Breast epithelium (tissue), 4 donors: Measurements from ENCODE around the gene DNAH17. TPM values are rescaled to one million over a fixed set of nuclear protein-coding genes. Genes with fewer than 3 reads are reported as not detected.

Source experiments
- DNase-seq, 2 donors: peaks; one replicate each; pipeline ENCODE4 v3.0.0-alpha.2; 2019; ENCODE audit warnings: low spot score in 2 of 2
- H3K27ac ChIP-seq, 2 donors: fragments of 200-600 bp; sonication (generic) in 1 of 2; one replicate each; pipeline ENCODE4 v1.5.1; 2016 to 2019; ENCODE audit warnings: mild to moderate bottlenecking in 1 of 2
- H3K27me3 ChIP-seq, 2 donors: fragments of 200-600 bp; sonication (generic) in 1 of 2; one replicate each; pipeline versions ENCODE4 v1.5.1 to v1.6.0; 2017 to 2019; ENCODE audit warnings: control low read depth in 1 of 2, mild to moderate bottlenecking in 1 of 2
- H3K36me3 ChIP-seq: fragments of 200-600 bp; one replicate; pipeline ENCODE4 v1.5.1; 2019
- H3K4me1 ChIP-seq, 2 donors: fragments of 200-600 bp; sonication (generic); one replicate each; pipeline ENCODE4 v1.5.1; 2016 to 2019; ENCODE audit warnings: control low read depth in 1 of 2
- H3K4me3 ChIP-seq, 3 donors: fragments of 200-600 bp; sonication (generic); 1 replicate in 2 of 3; 2 replicates in 1 of 3; pipeline ENCODE4 v1.5.1; 2016 to 2019; ENCODE audit warnings: mild to moderate bottlenecking in 3 of 3, moderate library complexity in 2 of 3
- H3K9me3 ChIP-seq, 2 donors: fragments of 200-600 bp; sonication (generic) in 1 of 2; one replicate each; pipeline ENCODE4 v1.5.1; 2016 to 2019; ENCODE audit warnings: control low read depth in 1 of 2
- CTCF ChIP-seq, 3 donors: fragments of 450-650 bp; IDR thresholded peaks; one replicate each; pipeline ENCODE4 v1.5.1; 2016 to 2017; ENCODE audit warnings: antibody characterized with exemption in 3 of 3, mild to moderate bottlenecking in 3 of 3, moderate library complexity in 3 of 3
- POLR2A ChIP-seq: fragments of 450-650 bp; IDR thresholded peaks from one replicate; pipeline ENCODE4 v1.6.1; 2016; ENCODE audit warnings: antibody characterized with exemption, mild to moderate bottlenecking, moderate library complexity
- POLR2AphosphoS5 ChIP-seq, 3 donors: sonication (generic); formaldehyde crosslinking; IDR thresholded peaks; one replicate each; pipeline ENCODE4 v1.6.1; 2017; ENCODE audit warnings: antibody characterized with exemption in 3 of 3
- intact Hi-C: fragments of 100-400 bp; cut with DNase I; formaldehyde crosslinking; loops from one replicate; pipeline ENCODE4 v1.15.1; 2023; ENCODE audit warnings: low total_unique reads
- total RNA-seq, 3 donors: library from RNA; depleted of rRNA; stranded (reverse); fragments of >200 nt; gene quantifications; one replicate each; pipeline ENCODE4 v1.1.0, GENCODE V29; 2016

The DNAH17 gene
- total RNA-seq, 3 donors from 2014 or later: 0.15 to 0.33 TPM; not detected in 1

DNA sequence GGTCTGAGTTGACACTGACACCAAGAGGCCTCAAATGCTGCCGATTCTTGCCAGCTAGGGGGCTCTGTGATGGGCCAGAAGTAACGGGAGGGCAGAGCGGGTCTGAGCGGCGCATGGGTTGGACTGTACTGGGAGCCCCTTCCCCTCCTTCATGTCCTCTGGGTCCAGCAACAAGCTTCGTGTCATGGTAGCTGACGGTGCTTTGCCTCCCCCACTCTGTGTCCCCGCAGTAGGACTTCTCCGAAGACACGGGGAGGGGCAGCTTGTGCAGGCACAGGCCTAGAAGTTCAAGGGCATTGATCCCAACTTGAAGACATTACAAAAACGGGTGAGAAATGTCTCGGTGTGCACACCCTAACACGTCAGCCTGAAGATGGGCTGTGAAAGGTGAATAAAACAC is 39.8 kb upstream of the DNAH17 start:
- Histone ChIP-seq H3K27me3 (peaks cover 0 to 5% of the 10 kb centered on the region in 2 donors), H3K9me3 (no peaks in the 10 kb centered on the region), H3K36me3 (no peaks in the 10 kb centered on the region), H3K4me3 (no peak overlapping the region), H3K27ac (no peak overlapping the region), H3K4me1 (no peaks in the 10 kb centered on the region)
- TF ChIP-seq POLR2A (no peak), POLR2AphosphoS5 (IDR thresholded peaks at IDR 0.05) (no peak), CTCF (IDR thresholded peaks at IDR 0.05) (no peak)
- no peak for DNase-seq
- intact Hi-C loops: no loop called here

DNA sequence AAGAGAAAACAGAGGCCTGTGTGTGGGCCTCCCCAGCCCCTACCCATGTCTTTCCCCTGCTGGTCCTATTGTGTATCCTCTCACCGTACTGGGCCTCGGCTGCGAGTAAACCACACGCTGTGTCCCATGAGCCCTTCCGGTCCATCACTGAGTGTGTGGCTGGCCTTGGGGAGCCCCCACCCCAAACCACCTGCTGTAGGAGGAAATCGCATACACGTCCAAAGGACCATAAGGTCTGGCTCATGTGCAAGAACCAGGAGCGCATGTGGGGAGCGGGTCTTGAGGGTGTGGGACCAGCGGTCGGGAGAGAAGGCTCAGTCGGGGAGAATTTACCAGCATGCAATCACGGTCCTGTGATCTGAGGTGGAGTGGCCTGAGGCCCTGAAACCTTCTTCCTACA is 38.4 kb upstream of the DNAH17 start:
- Histone ChIP-seq H3K9me3 (no peaks in the 10 kb centered on the region), H3K4me1 (no peaks in the 10 kb centered on the region), H3K27ac (no peak overlapping the region), H3K27me3 (no peaks in the 10 kb centered on the region), H3K36me3 (no peaks in the 10 kb centered on the region), H3K4me3 (no peak overlapping the region)
- no peak for DNase-seq
- TF ChIP-seq POLR2A: no peak
- no peak for TF ChIP-seq CTCF (IDR thresholded peaks at IDR 0.05)
- no peak for TF ChIP-seq POLR2AphosphoS5 (IDR thresholded peaks at IDR 0.05)
- intact Hi-C loops: no loop called here

- TF ChIP-seq POLR2A (no peak), POLR2AphosphoS5 (IDR thresholded peaks at IDR 0.05) (no peak), CTCF (IDR thresholded peaks at IDR 0.05) (no peak)
- DNase-seq: no peak
- no peaks in the 10 kb centered on the region for H3K36me3 ChIP-seq
- no peak overlapping the region for H3K27ac ChIP-seq
- intact Hi-C loops: no loop called here
- H3K4me3 ChIP-seq: no peak overlapping the region
- H3K27me3 ChIP-seq: no peaks in the 10 kb centered on the region
- no peaks in the 10 kb centered on the region for H3K4me1 ChIP-seq
- H3K9me3 ChIP-seq: no peaks in the 10 kb centered on the region
These were observed 36.2 kb upstream of the DNAH17 start for GRCh38 chr17:78613416-78613815.

DNA sequence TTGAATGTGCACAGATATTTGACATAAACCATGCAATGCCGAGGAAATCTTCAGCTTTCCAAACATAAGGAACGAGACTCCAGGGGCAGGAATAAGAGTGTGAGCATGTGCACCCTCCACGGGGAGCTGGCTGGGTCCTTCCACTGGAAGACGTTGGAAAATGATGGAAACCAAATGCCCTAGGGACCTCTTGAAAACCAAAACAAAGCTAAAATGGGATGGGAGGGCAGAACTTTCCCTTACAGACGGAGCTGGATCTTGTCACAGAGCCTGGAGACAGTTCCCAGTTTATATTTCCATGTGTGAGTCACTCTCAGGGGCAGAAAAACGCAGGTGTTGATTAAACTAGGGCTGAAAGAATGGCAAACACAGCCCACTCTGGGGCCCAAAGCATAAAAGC is 34.4 kb upstream of the DNAH17 start:
- intact Hi-C loops: no loop called here
- Histone ChIP-seq H3K27me3 (no peaks in the 10 kb centered on the region), H3K4me3 (no peak overlapping the region), H3K9me3 (no peaks in the 10 kb centered on the region), H3K36me3 (no peaks in the 10 kb centered on the region), H3K4me1 (no peaks in the 10 kb centered on the region), H3K27ac (no peak overlapping the region)
- DNase-seq: no peak
- no peak for TF ChIP-seq CTCF (IDR thresholded peaks at IDR 0.05)
- TF ChIP-seq POLR2A: no peak
- no peak for TF ChIP-seq POLR2AphosphoS5 (IDR thresholded peaks at IDR 0.05)

DNA sequence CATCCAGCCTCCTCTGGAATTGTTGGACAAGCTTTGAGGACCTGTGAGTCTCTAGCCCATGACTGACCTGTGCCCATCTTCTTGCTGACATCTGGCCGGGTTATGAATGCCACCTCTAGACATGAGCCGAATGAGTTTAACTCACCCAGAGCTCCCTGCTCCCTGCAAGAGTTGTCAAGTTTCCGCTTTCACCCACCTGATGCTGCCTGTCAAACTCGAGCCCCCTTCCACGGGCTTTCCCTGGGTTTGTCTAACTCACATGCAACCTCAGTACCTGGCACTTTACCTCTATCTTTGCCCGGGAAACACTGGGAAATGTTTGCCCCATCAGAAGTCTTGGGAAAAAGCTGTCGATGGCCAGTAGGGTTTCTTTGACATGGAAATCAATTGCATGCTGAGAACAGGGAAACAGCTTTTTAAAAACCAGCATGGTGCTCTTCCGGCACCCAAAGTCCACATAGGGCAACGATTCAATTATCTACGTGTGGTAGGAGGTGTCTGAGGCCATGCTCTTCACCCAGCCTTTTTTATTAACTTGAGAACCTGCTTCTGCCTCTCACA is 33.8 kb upstream of the DNAH17 start:
- no peaks in the 10 kb centered on the region for H3K4me1 ChIP-seq
- no peak overlapping the region for H3K4me3 ChIP-seq
- intact Hi-C loops: no loop called here
- H3K27ac ChIP-seq: no peak overlapping the region
- no peaks in the 10 kb centered on the region for H3K9me3 ChIP-seq
- DNase-seq: no peak
- no peaks in the 10 kb centered on the region for H3K27me3 ChIP-seq
- no peak for TF ChIP-seq POLR2AphosphoS5 (IDR thresholded peaks at IDR 0.05)
- TF ChIP-seq CTCF (IDR thresholded peaks at IDR 0.05): no peak
- TF ChIP-seq POLR2A: no peak
- H3K36me3 ChIP-seq: no peaks in the 10 kb centered on the region
